Ascending aorta (tissue), 2 donors: ENCODE data around the gene DOCK2. TPM values are rescaled to one million over a fixed set of nuclear protein-coding genes. Genes with fewer than 3 reads are reported as not detected.
"Not testable (repeated sequence)": the region's sequence is repeated elsewhere in the genome, so short reads cannot be mapped to it uniquely, and the experiment has no call there.

ENCODE experiments used
- DNase-seq, 2 donors: peaks; one replicate each; pipeline ENCODE4 v3.0.0-alpha.2; 2019; ENCODE audit warnings: low spot score in 2 of 2
- H3K27ac ChIP-seq, 2 donors: fragments of 200-600 bp; sonication (generic); one replicate each; pipeline ENCODE4 v1.5.1; 2016 to 2017; ENCODE audit warnings: mild to moderate bottlenecking in 1 of 2
- H3K27me3 ChIP-seq: fragments of 200-600 bp; sonication (generic); one replicate; pipeline ENCODE4 v1.5.1; 2017
- H3K36me3 ChIP-seq, 2 donors: fragments of 200-600 bp; sonication (generic); one replicate each; pipeline ENCODE4 v1.5.1; 2016
- H3K4me1 ChIP-seq, 2 donors: fragments of 200-600 bp; sonication (generic); one replicate each; pipeline ENCODE4 v1.5.1; 2016 to 2017; ENCODE audit warnings: mild to moderate bottlenecking in 1 of 2
- H3K4me3 ChIP-seq, 2 donors: fragments of 200-600 bp; sonication (generic); one replicate each; pipeline ENCODE4 v1.5.1; 2016 to 2017; ENCODE audit warnings: mild to moderate bottlenecking in 1 of 2
- H3K9me3 ChIP-seq, 2 donors: fragments of 200-600 bp; sonication (generic); one replicate each; pipeline ENCODE4 v1.5.1; 2016
- CTCF ChIP-seq, 3 experiments: fragments of 200-600 bp in 2 of 3; fragments of 450-650 bp in 1 of 3; sonication (generic) in 2 of 3; IDR thresholded peaks; one replicate each; pipeline ENCODE4 v1.5.1; 2016 to 2019; ENCODE audit warnings: antibody characterized with exemption in 3 of 3, mild to moderate bottlenecking in 1 of 3, moderate library complexity in 1 of 3
- intact Hi-C: fragments of 100-400 bp; cut with DNase I; formaldehyde crosslinking; loops from one replicate; pipeline ENCODE4 v1.15.1; 2023
- total RNA-seq: library from RNA; depleted of rRNA; stranded (reverse); fragments of >200 nt; gene quantifications from one replicate; pipeline ENCODE4 v1.1.0, GENCODE V29; 2016

Gene DOCK2
- total RNA-seq, 1 donor from 2014 or later: 33.1 TPM

GRCh38 chr5:170092455-170093101, 455.5 kb downstream of the DOCK2 start:
- H3K27ac ChIP-seq: no peak overlapping the region
- no peaks in the 10 kb centered on the region for H3K4me1 ChIP-seq
- no peaks in the 10 kb centered on the region for H3K27me3 ChIP-seq
- H3K9me3 ChIP-seq: no peaks in the 10 kb centered on the region
- DNase-seq: no peak
- no peaks in the 10 kb centered on the region for H3K36me3 ChIP-seq
- intact Hi-C loops: no loop called here
- no peak overlapping the region for H3K4me3 ChIP-seq
- no peak for TF ChIP-seq CTCF (IDR thresholded peaks at IDR 0.05)

GRCh38 chr5:170094329-170094728, 457.3 kb downstream of the DOCK2 start:
- H3K27ac ChIP-seq, H3K36me3 ChIP-seq, H3K9me3 ChIP-seq, H3K4me1 ChIP-seq, H3K27me3 ChIP-seq, intact Hi-C loops, DNase-seq, H3K4me3 ChIP-seq: not testable (repeated sequence)

GRCh38 chr5:170095646-170096045, 458.6 kb downstream of the DOCK2 start:
- Histone ChIP-seq H3K9me3 (no peaks in the 10 kb centered on the region), H3K27ac (no peak overlapping the region), H3K36me3 (no peaks in the 10 kb centered on the region), H3K27me3 (no peaks in the 10 kb centered on the region), H3K4me3 (no peak overlapping the region), H3K4me1 (no peaks in the 10 kb centered on the region)
- no peak for TF ChIP-seq CTCF (IDR thresholded peaks at IDR 0.05)
- intact Hi-C loops: no loop called here
- no peak for DNase-seq

- intact Hi-C loops: no loop called here
These were observed 460.9 kb downstream of the DOCK2 start for GRCh38 chr5:170097934-170098333.

GRCh38 chr5:170100066-170100943, 463.2 kb downstream of the DOCK2 start:
- H3K27me3 ChIP-seq: no peaks in the 10 kb centered on the region
- intact Hi-C loops: loop anchor here (1.0 to 5.0 kb wide), 2 partner anchors 84 to 322 kb away; no protein-coding TSS in a partner anchor
- peak in 1 of 2 donors; percentile 86 for DNase-seq

More at GRCh38 chr5:170097934-170098333, 460.9 kb downstream of the DOCK2 start:
- Histone ChIP-seq H3K27me3 (no peaks in the 10 kb centered on the region), H3K4me1 (no peaks in the 10 kb centered on the region), H3K9me3 (no peaks in the 10 kb centered on the region), H3K36me3 (no peaks in the 10 kb centered on the region), H3K4me3 (no peak overlapping the region), H3K27ac (no peak overlapping the region)
- DNase-seq: no peak
- TF ChIP-seq CTCF (IDR thresholded peaks at IDR 0.05): no peak

More at GRCh38 chr5:170100066-170100943, 463.2 kb downstream of the DOCK2 start:
- Histone ChIP-seq H3K4me1 (no peaks in the 10 kb centered on the region), H3K36me3 (no peaks in the 10 kb centered on the region), H3K27ac (no peak overlapping the region), H3K9me3 (no peaks in the 10 kb centered on the region), H3K4me3 (no peak overlapping the region)
- TF ChIP-seq CTCF (IDR thresholded peaks at IDR 0.05): peak; percentile 43 to 68 (median 53)
